ENCODE results near the gene CDRT4. TPM values are rescaled to one million over a fixed set of nuclear protein-coding genes. Genes with fewer than 3 reads are reported as not detected.
"Not testable (repeated sequence)": the region's sequence is repeated elsewhere in the genome, so short reads cannot be mapped to it uniquely, and the experiment has no call there.

The CDRT4 gene
- total RNA-seq, 1 donor from 2014 or later, result 2.8 TPM

DNA sequence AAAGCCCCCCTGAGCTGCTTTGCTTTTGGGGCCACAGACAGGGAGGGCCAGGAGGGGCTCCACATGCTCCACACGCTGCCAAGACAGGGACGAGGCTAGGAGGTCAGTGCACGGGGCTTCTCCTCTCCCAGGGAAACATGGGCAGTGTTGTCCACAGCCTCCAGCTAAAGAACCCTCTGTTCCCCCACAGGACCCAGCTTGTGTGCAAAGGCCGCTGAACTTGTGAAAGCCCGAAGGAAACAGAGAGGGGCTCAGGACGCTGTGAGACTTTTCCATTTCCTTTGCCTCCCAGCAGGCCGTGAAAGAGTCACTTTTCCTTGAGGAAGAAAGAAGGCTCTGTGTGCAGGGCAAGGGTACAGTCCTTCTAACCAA, 9.7 kb downstream of the CDRT4 start:
- no peak for DNase-seq (ENCODE audit: low spot score)

- peak; percentile 89 for DNase-seq (ENCODE audit: low spot score)
Observed at GRCh38 chr17:15456972-15457722, 10.3 kb downstream of the CDRT4 start.

GRCh38 chr17:15456496-15456895, 10.9 kb downstream of the CDRT4 start:
- DNase-seq (ENCODE audit: low spot score), result peak; percentile 85

DNA sequence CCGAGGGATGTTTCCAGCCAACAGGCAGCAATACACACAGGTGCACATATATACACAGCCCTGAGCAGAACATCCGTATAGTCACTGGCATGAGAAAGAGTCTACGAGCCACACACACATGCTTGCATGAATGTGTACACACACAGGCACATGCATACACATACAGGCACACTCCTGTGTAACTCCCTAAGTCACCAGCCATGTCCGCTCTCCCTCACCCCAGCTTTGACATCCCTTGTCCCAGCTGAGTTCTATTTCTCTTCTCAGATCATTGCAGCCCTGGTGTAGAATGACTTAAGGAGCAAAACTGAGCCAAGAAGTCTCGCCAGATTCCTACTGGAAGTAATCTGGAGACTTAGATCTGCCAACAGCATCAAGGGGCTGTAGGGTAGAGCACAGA, 13.1 kb downstream of the CDRT4 start:
- peak; percentile 26 for DNase-seq (ENCODE audit: low spot score)

- DNase-seq (ENCODE audit: low spot score), result no peak
Observed at GRCh38 chr17:15453782-15454181, 13.6 kb downstream of the CDRT4 start.

- no peak for DNase-seq (ENCODE audit: low spot score)
Observed at GRCh38 chr17:15453246-15453645, 14.2 kb downstream of the CDRT4 start.

GRCh38 chr17:15452746-15453145, 14.7 kb downstream of the CDRT4 start:
- DNase-seq (ENCODE audit: low spot score), result no peak

DNA sequence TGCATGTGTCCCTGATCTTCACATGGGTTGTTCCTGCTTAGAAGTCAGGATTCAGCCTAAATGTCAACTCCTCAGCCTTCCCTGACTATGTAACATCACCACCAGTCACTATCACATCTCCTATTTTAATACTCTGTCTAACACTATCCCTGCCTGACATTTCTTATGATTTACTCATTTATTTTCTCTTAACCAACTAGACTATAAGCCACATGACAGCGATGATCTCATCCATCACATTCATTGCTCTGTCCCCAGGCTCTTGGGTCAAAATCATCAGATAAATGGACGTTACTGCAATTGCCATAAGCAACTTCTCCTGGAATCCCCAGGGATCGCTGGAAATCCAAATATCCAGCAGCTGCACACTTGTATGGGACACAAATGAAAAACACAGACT, 15.7 kb downstream of the CDRT4 start:
- no peak for DNase-seq (ENCODE audit: low spot score)

- DNase-seq (ENCODE audit: low spot score), result no peak
Observed at GRCh38 chr17:15448580-15448956, 18.9 kb downstream of the CDRT4 start.

GRCh38 chr17:15447928-15448579, 19.4 kb downstream of the CDRT4 start:
- peak; percentile 16 for DNase-seq (ENCODE audit: low spot score)

DNA sequence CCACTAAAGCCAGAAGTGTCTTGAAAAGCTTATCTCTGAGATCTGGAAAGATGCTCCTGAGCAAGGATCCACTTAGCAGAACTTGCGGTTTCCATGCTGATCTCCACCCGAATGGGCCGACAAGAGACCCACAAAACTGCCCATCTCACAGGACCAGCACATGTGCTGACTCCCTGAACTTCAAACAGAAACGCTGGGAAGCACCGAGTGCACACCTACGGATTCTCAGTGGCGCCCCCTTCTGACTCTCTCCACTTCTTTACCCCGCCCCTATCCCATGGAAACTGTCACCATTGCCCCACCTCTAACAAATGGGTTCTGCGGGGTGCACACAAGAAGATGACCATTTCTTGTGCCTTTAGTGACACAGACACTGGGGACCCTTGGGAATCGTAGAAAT, 21.4 kb downstream of the CDRT4 start:
- DNase-seq (ENCODE audit: low spot score), result peak; percentile 71

DNA sequence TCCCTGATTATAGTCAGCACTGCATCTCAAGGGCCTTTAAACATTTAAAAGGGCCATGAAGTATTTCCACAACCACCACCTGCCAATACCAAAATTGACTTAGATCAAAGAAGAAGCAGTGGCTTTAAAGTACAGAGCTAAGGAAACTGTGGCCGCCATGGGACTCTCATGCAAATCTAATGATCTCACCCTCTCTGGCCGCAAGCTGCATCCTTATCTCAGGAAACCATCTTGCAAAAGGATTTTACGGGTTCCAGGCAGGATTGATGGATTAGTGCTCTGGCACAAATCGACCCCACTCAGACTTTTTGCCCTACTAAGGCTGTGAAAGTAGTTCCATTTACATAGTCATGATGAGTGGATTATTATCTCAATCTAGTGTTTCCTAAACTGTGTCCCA, 22.6 kb downstream of the CDRT4 start:
- DNase-seq (ENCODE audit: low spot score), result no peak

- no peak for DNase-seq (ENCODE audit: low spot score)
Observed at GRCh38 chr17:15442311-15443180, 24.9 kb downstream of the CDRT4 start.

DNA sequence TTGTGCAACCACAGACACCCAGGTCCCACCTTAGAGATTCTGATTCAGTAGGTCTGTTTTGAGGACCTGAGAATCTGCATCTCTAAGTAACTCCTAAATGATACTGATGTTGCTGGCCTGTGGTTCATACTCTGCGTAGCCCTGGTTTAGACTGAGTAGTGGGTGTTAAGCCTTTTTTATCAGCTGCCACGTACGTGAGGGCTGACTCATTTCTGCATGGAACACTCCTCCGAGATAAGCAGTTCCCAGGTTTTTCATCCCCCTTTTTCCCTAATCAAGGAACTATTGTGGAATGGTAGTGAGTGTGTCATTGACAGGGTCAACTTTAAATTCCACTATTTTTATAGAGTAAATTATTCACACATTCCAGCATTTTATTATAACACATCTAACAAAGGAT, 26.1 kb downstream of the CDRT4 start:
- DNase-seq (ENCODE audit: low spot score), result no peak

- DNase-seq (ENCODE audit: low spot score), result no peak
Observed at GRCh38 chr17:15440347-15440746, 27.1 kb downstream of the CDRT4 start.

- not testable (repeated sequence) for DNase-seq (ENCODE audit: low spot score)
Observed at GRCh38 chr17:15439205-15439985, 28.0 kb downstream of the CDRT4 start.

- no peak for DNase-seq (ENCODE audit: low spot score)
Observed at GRCh38 chr17:15438491-15439105, 28.8 kb downstream of the CDRT4 start.

DNA sequence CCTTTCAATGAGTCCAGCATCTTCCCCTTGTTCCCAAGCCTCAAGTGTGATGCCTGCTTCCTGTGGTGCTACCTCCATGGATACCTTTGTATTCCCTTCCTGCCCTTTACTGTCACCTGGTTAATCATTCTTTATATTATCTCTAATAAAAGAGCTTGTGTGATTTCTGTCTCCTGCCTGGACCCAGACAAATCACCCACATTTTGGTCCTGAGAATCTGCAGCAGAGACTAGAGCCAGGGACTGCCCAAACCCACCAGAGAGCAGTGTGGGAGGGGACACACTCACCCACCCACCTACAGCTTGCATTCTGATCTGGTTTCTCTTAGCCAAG, 30.2 kb downstream of the CDRT4 start:
- DNase-seq (ENCODE audit: low spot score), result no peak

DNA sequence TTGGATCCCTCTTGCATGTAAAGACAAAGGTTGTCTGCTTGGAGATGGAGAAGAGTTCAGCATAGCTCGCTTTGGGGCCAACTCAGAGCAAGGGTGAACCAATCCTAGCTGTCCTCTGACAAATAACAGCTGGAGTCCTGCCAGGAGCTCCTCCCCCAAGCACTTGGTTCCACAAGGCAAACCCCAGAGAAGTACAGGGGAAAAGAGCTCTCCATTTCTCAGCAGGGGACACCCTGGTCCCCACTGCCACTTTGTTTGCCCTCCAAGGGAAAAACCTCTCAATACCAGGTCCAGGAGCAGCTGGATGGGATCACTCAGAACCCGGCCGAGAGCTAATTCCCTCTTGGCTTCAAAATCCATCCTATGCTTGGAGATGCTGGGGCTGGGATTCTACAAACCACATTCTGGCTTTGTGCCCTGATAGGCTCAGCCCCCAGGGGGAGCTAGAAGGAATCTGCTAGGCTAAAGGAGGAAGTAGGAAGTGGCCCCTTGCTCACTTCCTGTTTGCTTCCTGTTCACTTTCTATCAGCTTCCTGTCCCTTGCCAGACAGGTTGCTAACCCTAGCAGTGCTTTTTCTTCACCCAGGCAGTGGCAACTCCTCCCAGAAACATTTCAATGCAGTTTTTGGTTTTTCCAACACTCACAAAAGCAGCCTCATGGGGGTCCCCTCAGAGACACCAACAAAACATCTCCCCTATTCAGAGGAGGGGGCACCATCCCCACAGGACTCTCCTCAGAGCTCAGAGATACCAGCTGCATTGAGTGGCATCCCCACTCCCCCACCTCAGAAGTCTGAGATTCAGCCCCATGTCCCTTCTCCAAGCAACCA, 30.7 kb downstream of the CDRT4 start:
- no peak for DNase-seq (ENCODE audit: low spot score)

DNA sequence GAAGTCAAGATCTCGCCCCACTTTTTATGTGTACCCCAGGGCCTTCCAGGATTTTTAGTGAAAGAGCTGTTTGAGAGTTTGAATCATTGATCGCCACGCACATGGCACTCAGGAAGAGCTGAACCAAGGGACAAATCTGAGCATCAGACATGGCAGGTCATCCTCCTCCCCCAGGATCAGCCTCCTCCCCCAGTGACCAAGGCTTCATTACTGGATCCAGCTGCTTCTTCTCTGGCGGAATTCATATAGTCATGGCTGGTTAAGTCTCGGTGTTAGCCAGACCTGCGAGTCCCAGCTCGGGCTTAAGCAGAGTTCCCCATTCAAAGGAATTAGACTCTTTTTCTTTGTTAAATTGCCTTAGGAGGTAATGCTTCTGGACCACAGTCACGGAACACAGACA, 32.5 kb downstream of the CDRT4 start:
- DNase-seq (ENCODE audit: low spot score), result no peak
